Islet of Langerhans (tissue), 1 donor: ENCODE results near the gene MAP1LC3B.

Source experiments
- FAIRE-seq: peaks from one replicate; lab custom pipeline; 2011; peaks lifted over from hg19 to GRCh38; lab: Jason Lieb, UNC

The MAP1LC3B gene

DNA sequence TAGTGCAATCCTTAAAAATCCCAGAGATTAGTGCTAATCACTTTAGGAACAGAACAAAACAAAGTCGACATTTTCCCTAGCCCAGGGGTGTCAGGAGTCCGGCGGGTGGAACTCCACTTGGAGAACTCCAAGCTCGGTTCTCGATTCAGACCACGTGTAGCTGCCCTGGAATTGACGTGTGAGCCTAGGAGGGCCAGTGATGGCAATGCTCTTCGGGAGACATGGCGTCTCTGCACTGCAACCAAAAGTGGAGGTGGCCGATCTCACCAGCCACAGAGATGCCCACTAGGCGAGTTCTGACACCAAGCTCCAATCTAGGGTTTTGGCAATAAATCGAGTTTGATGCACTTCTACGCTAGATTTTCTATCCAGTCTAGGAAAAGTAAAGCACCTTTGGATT, 17.6 kb downstream of the MAP1LC3B start:
- no peak for FAIRE-seq

- no peak for FAIRE-seq
Observed at GRCh38 chr16:87410530-87410929, 18.4 kb downstream of the MAP1LC3B start.

DNA sequence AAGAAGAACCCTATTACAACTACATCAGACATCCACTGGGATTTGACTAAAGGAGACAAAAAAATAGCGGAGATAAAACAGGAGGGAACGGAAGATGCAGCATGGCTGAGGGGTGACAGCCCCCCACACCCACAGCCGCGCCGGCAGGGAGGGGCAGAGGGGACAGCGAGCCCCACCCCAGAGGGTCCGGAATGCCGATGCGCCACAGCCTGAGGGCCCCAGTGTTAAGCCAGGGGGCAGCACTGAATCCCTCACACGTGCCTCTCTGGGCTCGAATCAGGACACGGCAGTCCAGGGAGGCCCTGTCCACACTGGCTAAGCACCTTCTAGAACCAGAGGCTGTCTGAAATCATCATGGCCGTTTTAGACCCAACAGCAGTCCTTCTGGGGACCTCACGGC, 18.8 kb downstream of the MAP1LC3B start:
- FAIRE-seq = no peak

- no peak for FAIRE-seq
Observed at GRCh38 chr16:87411375-87412271, 19.5 kb downstream of the MAP1LC3B start.

GRCh38 chr16:87412371-87412995, 20.3 kb downstream of the MAP1LC3B start:
- no peak for FAIRE-seq

DNA sequence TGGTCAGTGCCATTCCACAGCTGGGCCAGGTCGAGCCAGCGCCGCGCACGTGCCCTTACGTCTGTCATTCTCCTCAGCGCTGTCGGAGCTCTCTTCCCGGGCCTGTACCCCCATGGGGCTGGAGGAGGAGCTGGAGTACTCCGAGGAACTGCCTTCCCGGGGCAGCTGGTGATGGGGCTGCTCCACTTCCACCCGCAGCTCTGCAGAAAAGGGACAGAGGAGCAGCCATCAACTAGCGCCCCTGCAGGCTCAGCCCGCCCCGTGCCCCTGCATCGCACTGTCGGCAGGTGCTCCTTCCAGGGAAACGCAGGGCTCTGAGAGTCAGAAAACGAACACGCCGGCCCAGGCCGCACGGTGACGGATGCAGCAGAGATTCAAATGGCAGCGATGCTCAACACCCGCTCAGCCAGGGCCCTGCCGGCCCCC, 20.9 kb downstream of the MAP1LC3B start:
- no peak for FAIRE-seq

- no peak for FAIRE-seq
Observed at GRCh38 chr16:87414251-87414680, 22.1 kb downstream of the MAP1LC3B start.

GRCh38 chr16:87415441-87415840, 23.3 kb downstream of the MAP1LC3B start:
- no peak for FAIRE-seq

- peak; percentile 60 for FAIRE-seq
Observed at GRCh38 chr16:87416826-87417527, 24.8 kb downstream of the MAP1LC3B start.

DNA sequence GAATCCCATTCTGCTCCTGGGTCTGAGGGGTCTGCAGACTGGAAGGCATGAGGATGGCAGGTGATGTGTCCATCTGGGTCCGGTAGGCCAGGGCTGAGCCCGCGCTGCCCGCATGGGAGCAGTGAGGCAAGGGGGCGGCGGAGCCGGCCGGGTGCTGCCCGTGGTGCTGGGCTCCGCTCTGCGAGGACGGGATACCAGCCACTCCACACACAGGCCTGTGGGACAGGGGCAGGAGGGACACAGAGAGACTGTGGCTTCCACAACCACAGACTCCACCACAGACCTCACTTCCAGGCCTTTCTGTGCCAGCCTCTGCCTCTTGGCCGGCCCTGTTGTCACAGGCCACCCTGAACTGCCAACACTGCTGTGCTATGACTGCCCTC, 25.4 kb downstream of the MAP1LC3B start:
- FAIRE-seq = no peak

GRCh38 chr16:87418216-87418615, 26.1 kb downstream of the MAP1LC3B start:
- FAIRE-seq = no peak

DNA sequence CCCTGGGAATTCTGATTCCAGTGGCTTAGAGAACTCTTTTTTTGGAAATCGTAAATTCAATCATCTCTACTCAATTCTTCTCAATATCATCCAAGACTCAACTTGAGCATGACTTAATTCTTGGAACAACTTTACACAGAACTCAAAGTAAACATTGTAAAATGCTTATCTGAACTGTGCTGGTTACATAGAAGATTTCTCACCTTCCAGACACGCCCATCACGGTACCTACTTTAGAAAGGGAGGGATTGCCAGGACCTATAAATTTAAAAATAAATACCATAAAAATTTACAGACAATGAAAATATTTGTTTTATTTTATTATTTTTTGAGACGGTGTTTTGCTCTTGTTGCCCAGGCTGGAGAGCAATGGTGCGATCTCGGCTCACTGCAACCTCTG, 26.5 kb downstream of the MAP1LC3B start:
- FAIRE-seq = no peak

DNA sequence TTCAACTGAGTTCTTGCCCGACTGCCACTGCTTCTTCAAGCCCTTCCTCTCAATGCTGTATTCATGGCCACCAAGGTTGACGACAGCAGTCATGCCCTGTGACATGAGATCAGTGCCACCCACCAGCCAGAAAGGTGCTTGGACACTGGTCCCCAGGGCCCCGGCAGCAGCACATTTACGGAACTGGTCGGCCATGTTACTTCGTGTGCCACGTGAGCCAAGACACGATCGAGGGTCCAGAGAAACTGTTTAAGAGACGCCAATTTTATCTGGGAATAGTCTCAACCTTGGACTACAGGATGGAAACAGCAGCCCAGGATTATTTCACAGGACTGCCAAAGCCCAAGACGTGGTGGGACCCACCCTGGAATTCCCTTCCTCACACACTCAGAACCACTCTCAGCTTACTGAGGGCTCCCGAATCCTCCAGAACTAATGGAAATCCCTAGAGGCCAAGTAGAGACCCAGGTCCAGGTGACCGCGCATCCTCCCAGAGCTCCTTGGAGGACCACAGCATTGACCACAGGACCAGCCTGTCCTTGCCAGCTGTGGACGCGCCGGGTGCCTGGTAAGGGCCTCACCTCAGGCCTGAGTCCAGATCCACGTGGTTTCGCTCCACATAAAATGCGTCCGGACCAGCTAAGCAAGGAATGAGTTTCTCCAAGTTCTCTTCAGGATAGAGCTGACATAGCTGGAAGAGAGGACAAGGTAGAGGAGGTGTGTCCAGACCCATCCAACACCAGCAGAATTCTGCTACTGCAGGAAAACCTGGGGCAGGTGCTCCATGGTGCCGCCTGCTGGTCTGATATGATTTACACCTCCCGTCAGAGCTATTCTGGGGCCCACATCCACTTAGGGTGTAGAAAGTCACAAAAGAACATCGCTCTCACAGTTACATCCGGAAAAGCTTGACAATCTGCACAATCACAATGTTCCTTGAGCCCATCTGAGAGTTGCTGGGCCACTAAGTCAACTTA, 28.2 kb downstream of the MAP1LC3B start:
- no peak for FAIRE-seq

DNA sequence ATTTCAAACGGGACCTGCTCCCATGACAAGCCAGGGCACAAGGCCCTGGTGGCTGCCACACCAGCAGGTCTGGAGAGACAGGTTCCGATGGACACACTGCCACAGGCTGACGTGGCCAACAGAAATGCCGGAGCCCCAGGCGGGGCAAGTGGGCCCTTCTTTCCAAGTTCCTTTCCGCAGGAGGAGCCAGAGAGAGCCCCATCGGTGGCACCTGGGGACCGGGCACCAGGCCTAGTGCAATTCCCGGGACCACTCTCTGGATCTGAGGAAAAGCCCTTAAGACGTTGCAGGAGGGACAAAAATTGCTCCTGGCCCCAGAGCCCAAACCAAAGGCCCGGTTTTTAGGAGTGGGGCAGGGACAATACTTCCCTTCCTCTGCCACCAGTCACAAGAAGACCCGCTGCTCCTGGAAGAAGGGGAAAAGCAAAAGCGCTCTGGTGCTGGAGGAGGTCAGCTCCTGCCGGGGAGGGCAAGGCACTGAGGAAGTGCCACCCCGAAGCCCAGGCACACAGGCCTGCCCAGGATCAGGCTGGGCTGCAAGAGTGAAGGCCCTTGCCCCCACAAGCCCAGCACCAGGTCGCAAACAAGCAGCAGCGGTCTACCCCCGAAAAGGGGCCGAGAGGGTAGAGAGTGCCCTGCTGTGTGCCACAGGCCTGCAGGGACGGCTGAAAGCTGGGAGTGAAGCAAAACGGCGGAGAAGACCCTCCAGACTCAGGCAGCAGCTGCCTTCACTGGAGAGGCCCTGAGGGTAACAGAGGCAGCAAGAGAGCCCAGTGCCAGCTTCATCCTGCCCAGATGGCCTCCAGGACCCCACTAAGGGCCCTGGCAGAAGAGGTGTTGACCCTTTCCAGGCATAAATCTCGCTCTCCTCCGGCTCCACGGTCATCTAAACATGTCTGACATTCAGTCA, 29.1 kb downstream of the MAP1LC3B start:
- FAIRE-seq = no peak

- FAIRE-seq = no peak
Observed at GRCh38 chr16:87422106-87422505, 30.0 kb downstream of the MAP1LC3B start.

GRCh38 chr16:87423429-87423828, 31.3 kb downstream of the MAP1LC3B start:
- FAIRE-seq = no peak

- no peak for FAIRE-seq
Observed at GRCh38 chr16:87424266-87424665, 32.1 kb downstream of the MAP1LC3B start.

- no peak for FAIRE-seq
Observed at GRCh38 chr16:87425941-87426340, 33.8 kb downstream of the MAP1LC3B start.

DNA sequence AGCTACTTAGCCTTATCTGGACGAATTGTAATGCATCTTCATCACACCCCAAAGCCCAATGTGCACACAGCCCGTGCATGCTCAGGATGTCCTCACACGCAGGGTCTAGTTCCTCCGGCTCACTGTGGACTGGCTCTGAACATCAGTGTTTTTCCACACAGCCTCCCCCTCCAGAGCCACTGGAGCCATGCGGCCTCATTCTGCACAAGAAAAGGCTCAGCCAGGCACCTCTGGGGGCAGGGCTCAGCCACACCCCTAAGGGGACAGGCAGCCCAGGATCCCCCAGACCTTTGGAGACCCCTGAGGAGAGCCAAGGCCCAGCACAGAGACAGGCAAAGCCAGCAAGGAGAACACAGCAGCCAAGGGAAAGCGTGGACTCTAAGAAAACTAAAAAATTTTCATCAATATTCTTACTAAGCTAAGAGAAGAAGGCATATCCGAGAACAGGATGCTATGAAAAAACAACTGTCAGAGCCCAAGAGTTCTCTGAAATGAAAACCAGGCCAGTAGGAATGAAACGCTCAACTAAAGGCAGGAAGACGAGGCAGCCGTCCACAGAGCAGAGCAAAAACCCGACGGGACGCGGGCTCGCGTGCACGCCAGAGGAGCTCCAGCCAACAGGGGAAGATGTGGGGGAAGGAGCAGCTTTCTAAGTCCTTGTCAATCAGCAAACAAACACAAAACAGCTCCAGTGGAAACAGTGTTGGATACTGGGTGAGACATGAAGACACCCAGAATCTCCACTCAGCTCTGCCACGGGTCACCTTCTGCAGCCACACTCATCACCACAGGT, 34.5 kb downstream of the MAP1LC3B start:
- no peak for FAIRE-seq

- FAIRE-seq = peak; percentile 36
Observed at GRCh38 chr16:87431926-87432325, 39.8 kb downstream of the MAP1LC3B start.
